DMS153 (cell line): ENCODE results near the gene RPUSD1.
"Not testable (repeated sequence)": the region's sequence is repeated elsewhere in the genome, so short reads cannot be mapped to it uniquely, and the experiment has no call there.

ENCODE experiments used
- DNase-seq: peaks from one replicate; lab custom pipeline; 2025; lab: John Stamatoyannopoulos, UW

The RPUSD1 gene

DNA sequence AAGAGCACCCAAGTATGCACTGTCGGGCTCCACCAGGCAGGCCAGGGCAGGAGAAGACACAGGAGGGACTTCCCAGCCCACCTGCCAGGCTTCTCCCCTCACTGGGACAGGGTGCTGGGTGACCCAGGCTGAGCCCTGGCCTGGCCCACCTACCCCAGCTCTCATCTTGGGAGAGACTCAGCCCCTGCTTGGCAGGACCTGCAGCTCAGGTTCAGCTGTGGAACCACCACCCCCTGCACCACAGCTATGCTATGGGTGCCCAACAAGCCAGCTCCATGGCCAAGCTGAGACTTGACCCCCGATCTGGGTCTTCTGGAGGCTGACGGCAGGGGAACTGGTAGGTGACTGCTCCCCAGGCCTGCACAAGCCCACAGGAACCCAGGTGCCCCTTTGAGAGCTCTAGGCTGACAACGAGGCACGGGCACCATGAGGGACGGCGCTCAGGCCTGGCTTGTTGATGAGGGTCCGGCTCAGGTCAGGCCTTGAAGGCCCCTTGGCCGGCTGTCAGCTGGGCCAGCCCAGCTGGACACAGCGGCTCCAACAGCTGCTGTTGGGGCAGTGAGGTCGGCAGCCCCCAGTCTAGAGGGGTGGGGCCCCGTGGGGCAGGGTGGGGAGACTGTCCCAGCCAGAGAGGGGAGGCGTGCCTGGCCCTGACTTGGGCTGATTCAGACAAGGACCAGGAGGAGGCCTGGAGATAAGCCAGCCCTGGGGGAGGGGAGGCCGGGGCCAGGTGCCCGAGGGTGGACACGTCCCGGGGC lies 4.6 kb downstream of the RPUSD1 start:
- DNase-seq = no peak

DNA sequence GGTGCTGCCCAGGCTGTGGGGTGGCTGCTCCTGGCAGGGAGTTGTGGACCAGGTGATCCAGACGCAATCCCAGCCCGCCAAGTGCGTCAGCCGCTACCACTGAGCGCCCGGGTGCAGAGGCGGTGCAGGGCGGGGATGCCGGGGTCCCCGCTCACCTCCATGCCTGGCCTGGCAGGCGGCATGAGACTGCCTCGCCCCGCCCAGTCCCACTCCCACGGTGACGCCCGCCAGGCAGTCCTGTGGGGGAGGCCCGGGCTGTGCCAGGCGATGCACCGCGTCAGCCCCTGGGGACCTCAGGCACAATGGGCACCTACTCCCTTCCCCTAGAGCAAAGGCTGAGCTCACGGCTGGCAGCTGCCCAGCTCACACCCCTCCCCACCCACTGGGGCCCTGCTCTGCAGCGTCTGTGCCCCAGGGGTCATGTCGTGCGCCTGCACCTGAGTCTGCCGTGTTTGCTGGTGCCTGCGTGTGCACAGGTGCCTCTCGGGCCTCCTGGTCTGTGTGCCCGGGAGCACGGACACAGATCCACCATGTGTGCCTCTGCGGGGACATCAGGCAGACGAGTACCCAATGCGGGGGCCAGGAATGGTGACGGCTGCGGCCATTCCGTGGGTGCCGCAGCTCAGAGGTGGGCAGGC lies 5.3 kb downstream of the RPUSD1 start:
- peak; percentile 78 for DNase-seq

DNA sequence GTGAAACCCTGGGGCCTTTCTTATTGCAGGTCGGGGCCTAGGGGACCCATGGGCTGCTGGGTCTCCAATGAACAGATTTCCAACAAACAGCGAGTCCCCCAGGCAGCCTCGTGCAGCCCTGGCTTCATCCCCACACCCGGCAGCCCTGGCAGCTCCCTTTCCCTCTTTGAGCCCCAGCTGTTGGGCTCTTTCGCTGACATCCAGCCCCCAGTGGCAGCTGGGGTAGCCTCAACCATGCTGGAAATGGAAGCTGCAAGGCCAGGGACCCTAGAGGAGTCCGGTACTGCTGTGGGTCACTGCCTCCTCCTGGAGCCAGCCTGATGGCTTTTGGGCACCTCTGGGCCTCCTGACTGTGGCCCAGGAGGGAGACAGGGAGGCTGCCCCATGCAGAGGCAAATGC lies 5.9 kb downstream of the RPUSD1 start:
- DNase-seq = no peak

DNA sequence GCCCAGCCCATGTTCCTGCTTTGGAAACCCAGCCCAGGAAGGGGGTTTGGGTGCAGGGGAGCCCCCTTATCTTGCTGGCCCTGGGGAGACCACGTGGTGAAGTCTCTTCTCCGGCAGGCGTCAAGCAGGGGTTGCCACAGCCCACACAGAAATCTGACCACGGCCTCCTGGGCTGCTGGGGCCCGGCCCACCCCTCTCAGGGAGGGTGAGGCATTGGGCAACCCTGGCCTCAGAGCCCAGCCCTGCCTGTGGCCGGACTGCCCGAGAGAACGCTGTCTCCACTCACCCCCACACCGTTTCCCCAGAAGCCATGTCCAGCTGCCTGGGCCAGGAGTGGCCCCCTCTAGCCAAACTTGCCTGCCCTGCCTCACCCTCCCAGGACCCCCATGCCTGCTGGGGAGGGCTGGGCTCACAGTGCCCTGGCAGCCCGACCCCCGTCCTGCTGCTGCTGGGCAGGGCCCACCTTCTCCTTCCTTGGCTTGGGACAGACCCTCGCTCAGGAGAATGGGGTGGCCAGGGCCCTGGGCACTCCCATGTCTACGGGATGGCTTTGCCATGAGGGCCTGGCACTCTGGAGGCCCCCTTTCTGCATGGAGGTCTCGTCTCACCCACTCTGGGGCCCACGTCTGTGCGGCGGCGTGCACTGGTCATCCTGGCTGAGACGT lies 6.7 kb downstream of the RPUSD1 start:
- DNase-seq = no peak

DNA sequence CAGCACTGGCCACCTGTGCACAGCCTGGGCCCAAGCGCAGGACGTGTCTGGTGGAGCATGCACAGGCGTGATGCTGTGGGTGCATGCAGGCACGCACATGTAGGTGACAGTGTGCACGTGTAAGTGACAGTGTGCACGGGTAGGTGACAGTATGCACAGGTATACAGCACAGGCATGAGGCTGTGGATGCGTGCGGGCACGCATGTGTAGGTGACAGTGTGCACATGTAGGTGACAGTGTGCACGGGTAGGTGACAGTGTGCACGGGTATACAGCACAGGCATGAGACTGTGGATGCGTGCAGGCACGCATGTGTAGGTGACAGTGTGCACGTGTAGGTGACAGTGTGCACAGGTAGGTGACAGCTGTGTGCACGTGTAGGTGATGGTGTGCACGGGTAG lies 7.9 kb downstream of the RPUSD1 start:
- DNase-seq = no peak

DNA sequence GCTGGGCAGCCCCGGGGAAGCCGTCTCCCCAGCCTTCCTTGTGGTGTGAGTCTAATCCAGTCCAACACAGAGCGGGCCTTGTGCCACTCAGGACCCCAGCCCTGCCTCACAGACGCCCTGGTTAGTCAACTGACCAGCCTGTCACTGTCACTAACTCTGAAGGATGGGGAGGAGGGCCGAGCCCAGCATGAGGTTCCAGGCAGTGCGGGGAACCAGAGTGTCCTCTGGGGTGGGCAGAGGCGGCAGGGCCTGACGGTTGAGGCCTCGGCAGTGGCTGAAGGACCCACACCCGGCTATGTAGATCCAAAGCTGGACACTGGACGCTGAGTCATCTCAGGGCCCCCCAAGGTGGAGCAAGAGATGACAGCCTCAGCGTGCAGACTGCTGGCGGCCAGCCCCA lies 8.6 kb downstream of the RPUSD1 start:
- DNase-seq = no peak

DNA sequence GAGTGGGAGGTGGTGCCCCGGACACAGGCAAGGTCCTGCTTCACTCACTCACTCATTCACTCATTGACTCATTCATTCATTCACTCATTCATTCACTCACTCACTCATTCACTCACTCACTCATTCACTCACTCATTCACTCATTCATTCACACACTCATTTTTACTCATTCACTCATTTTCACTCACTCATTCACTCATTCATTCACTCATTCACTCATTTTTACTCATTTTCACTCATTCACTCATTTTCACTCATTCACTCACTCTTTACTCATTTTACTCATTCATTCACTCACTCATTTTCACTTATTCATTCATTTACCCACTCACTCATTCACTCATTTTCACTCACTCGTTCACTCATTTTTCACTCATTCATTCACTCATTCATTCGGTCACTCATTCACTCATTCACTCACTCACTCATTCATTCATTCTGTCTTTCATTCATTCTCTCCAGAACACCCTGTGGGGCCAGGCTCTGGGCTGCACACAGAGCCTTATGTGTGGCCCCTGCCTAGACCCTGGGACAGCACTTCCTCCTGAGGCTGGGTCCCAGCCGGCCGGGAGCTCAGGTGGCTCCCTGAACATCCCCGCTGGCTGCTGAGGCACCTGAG lies 9.2 kb downstream of the RPUSD1 start:
- no peak for DNase-seq

DNA sequence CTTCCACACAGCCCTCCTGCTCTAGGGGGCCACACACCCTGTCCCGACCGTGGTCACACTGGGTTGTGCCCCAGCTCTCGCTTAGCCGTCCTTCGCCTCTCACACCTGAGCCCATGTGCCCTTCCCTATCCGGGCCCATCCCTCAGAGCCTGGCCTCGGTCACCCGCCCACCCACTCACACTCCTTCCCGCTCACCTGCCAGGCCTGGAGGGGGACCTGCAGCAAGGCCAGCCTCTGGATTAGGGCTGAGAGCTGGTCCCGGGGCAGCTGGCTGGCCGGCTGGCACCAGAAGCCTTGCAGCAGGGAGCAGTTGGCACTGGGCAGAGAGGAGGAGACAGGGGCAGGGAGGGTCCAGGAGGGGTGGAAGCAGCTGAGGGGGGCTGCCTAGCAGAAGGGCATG lies 9.7 kb downstream of the RPUSD1 start:
- DNase-seq = no peak

DNA sequence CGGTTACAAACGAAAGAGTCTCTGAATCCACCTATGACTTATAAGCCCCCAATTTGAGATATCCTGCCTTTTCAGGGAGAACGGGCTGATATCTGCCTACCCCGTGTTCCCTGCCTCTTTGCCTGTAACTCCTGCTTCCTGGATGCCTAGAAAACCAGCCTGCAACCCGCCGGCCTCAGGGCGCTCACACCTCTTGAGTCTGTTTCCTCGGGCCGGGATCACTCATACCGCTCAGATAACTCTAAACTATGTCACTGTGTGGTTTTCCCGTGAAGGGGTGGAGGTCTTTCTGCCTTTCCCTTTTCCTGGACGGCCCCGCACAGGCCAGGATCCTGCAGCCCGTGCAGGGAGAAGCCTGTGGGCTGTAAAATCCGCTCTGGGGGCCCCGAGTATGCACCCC lies 10.4 kb downstream of the RPUSD1 start:
- DNase-seq = peak; percentile 3

DNA sequence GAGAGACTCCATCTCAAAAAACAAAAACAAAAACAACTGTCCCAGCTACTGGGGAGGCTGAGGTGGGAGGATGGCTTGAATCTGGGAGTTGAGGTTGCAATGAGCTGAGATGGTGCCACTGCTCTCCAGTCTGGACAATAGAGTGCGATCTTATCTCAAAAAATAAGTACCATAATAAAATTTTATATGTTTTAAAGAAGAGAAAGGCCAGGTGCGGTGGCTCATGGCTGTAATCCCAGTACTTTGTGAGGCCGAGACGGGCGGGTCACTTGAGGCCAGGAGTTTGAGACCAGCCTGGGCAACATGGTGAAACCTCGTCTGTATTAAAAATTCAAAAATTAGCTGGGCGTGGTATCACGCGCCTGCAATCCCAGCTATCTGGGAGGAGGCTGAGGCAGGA lies 11.4 kb downstream of the RPUSD1 start:
- DNase-seq = no peak

DNA sequence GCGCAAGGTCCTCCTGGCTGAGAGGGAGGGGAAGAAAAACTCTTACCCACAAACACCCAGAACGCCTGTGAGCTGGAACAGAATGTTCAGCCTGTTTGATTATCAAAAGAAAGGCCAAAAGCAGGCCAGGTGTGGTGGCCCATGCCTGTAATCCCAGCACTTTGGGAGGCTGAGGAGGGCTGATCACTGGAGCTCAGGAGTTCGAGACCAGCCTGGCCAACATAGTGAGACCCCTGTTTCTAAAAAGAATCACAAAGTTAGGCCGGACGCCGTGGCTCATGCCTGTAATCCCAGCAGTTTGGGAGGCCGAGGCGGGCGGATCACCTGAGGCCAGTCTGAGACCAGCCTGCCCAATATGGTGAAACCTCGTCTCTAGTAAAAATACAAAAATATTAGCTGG lies 11.9 kb downstream of the RPUSD1 start:
- not testable (repeated sequence) for DNase-seq

DNA sequence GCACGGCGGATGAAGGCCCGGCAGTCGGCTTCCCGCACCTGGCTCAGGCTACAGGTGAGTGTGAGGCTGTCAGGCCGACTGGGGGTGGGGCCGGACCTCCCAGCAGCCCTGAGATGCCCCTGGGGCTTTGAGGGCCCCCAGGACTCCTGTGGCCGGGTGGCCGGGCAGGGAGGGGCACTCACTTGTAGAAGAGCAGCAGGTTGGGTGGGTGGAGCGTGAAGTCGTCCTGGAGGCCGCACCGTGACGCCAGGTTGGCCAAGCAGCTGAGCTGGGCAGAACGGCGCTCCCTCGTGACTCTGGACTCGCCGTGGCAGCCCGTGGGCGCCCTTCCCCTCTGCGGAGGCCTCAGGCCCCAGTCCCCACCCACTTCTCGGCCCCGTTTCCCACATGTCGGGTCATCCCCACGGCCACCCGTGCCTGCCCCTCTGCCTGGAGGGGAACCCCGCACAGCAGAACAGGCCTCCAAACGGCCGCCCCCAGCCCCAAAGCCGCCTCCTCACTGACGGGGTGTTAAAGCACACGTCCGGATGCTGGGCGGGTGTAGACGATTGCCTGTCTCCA lies 12.9 kb downstream of the RPUSD1 start:
- DNase-seq = no peak

DNA sequence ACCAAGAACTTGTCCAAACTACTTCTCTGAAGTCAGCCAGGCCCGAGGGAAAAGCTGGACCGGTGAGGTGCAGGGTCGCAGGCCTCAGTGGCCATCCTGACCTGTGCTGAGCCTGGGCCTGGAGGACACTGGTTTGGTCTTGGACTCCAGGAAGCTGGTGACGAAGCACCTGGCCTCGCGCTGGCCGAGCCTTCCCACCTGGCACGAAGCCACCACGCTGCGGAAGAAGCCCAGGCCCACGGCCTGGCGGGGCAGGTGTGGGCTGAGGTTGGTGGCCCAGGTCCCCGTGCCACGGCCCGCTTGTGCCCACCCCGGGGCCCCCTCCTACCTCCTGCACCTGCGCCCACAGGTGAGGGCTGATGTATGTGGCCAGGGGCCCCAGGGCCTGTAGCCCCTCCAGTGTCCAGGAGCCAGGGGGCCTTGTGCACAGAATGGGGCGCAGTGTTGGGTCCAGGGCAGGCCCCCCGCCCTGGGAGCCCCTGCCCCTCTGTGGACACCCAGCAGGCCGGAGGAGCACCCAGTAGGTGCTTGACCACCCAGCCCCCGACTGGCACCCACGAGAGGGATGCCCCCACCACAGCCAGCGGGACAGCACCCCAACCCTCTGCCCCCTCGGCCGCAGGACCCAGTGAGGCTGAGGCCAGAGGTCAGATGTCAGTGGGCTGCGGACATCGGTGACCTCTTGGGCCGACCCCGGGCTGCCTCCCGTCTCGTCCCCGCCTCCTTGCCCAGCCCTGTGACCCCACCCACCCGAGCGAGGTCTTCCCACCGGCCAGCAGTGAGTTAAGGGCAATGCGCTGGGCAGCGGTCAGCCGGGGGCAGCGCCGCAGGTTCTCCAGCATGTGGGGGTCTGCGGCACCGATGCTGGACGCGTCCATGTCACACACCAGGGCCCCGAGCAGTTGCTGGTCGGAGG lies 13.8 kb downstream of the RPUSD1 start:
- DNase-seq = no peak

DNA sequence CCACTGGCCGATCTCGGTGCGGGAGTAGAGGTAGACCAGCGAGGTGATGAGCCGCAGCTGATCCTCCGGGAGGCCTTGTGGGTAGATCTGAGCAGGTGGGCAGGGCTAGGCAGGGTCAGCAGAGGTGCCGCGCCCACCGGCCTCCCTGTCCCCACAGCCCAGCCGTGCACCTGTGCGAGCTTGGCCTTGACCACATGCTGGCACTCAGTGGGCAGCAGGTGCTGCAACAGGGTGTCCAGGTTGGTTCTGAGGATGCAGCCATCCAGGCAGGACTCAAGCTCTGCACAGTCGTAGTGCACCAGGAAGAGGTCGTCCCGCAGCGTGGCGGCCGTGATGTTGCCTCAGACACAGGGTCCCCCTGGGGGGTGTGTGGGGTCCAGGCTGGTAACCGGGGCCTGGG lies 15.2 kb downstream of the RPUSD1 start:
- no peak for DNase-seq

DNA sequence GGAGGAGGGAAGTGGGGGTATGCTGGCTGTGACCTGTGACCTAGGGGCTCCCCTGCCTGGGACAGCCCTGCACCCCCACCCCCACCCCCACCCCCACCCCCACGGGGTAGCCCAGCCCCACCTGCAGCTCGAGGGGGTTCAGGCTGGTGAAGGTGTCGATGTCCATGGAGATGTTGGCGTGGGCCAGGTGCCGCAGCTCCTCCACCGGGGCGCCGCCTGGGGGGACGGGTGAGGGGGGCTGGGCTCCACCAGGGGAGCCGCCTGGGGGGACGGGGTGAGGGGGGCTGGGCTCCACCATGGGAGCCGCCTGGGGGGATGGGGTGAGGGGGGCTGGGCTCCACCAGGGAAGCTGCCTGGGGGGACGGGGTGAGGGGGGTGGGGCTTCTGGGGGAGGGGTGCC lies 17.8 kb downstream of the RPUSD1 start:
- DNase-seq = no peak

DNA sequence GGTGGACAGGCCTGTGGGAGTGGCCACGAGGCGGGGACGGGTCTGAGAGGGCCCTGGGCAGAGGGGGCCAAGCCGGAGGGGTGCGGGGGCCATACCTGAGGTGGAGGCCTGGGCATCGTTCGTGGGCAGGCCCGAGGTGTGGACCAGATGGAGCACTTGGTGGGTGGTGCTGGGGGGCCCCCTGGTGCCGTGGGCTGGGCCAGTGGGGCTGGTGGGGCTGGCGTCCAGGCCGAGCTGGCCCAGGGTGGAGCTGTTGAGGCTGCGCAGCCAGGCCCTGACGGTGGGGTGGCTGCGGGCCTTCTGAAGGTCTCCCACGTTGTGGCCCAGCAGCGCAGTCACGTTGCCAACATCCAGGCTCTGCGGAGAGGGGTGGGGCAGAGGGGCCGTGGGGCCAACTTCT lies 18.2 kb downstream of the RPUSD1 start:
- DNase-seq = no peak

DNA sequence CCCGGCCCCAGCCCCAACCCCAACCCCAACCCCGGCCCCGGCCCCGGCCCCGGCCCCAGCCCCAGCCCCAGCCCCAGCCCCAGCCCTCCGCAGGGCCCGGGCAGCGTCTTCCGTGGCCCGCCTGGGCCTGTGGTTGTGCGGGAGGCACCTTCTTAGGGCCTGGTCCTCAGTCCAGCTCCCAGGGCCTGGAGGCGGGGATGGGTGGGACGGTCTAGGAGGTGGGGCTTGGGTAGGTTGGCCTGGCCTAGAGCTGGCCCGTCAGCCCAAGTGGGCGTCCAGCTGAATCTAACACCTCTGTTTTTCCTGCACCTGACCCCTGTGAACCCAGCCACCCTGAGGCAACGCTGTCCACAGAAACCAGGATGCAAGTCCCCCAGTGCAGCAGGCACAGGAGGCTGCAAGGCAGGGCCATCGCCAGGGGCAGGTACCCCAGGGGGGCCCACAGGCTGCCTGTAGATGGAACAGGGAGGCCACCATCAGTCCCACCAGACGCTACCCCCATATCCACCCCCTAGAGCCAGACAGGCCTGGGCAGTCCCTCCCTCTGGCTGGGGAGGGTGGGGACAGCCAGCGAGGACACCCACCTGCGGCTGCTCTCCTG lies 18.9 kb downstream of the RPUSD1 start:
- DNase-seq = no peak

DNA sequence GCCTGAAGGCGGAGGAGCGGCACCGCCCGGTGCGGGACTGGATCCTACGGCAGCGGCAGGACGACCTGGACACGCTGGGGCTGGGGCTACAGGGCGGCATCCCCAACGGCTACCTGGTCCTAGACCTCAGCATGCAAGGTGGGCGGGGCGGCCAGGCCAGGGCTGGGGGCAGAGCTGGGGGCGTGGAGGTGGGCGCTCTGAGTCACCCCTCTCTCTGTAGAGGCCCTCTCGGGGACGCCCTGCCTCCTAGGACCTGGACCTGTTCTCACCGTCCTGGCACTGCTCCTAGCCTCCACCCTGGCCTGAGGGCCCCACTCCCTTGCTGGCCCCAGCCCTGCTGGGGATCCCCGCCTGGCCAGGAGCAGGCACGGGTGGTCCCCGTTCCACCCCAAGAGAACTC lies 19.8 kb downstream of the RPUSD1 start:
- DNase-seq = no peak

DNA sequence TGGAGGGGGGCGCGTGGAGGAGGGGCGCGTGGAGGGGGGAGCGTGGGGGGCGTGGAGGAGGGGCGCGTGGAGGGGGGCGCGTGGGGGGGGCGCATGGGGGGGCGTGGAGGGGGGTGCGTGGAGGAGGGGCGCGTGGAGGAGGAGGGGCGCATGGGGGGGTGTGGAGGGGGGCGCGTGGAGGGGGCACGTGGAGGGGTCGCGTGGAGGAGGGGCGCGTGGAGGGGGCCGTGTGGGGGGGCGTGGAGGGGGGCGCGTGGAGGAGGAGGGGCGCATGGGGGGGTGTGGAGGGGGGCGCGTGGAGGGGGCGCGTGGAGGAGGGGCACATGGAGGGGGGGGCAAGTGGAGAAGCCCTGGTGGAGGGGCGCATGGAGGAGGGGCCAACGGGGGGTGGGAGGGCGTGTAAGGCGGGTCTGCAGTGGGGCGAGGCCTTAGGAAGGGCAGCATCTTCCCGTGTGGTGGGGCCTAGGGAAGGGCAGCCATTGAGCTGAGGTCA lies 20.4 kb downstream of the RPUSD1 start:
- no peak for DNase-seq

DNA sequence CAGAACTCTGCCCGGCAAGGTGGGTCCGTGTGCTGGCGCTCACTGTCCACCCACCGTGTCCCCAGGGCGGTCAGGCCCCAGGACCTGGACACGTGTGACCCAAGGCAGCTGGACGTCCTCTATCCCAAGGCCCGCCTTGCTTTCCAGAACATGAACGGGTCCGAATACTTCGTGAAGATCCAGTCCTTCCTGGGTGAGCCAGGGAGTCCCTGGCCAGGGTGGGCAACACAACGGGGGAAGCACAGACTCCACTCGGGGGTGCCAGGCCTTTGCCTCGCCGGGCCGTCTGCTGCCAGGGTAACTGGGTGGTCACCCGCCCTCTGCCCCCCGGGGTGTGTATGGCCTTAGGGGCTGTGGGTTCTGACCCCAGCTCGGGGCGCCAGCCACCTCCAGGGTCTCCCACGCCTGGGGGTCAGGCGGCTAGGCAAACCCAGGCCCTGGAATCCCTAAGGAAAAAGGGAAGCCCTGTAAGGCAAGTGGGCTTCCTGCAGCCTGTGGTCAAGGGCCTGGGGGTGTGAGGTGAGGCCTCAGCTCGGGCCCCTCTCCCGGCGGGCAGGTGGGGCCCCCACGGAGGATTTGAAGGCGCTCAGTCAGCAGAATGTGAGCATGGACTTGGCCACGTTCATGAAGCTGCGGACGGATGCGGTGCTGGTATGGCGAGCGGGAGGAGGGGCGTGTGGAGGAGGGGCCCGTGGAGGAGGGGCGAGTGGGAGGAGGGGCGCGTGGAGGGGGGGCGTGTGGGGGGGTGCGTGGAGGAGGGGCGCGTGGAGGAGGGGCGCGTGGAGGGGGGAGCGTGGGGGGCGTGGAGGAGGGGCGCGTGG lies 21.2 kb downstream of the RPUSD1 start:
- DNase-seq = no peak
